Vagina (tissue), 2 donors: ENCODE measurements around the gene TSPEAR. TPM values are rescaled to one million over a fixed set of nuclear protein-coding genes. Genes with fewer than 3 reads are reported as not detected.
A peak's percentile ranks its signal among the peaks of the same experiment; 100 is the strongest.

ENCODE experiments used
- DNase-seq, 2 donors: peaks; one replicate each; pipeline ENCODE4 v3.0.0-alpha.2; 2017; ENCODE audit errors: extremely low spot score in 2 of 2
- H3K27ac ChIP-seq: fragments of 200-600 bp; sonication (generic); one replicate; pipeline ENCODE4 v1.5.1; 2019
- H3K27me3 ChIP-seq: fragments of 200-600 bp; sonication (generic); one replicate; pipeline ENCODE4 v1.5.1; 2019
- H3K36me3 ChIP-seq, 2 donors: fragments of 200-600 bp; sonication (generic); one replicate each; pipeline ENCODE4 v1.5.1; 2017 to 2019
- H3K4me1 ChIP-seq: fragments of 200-600 bp; sonication (generic); one replicate; pipeline ENCODE4 v1.5.1; 2019
- H3K4me3 ChIP-seq, 2 donors: fragments of 200-600 bp; sonication (generic); 1 replicate in 1 of 2; 2 replicates in 1 of 2; pipeline ENCODE4 v1.5.1; 2016 to 2019
- H3K9me3 ChIP-seq: fragments of 200-600 bp; sonication (generic); one replicate; pipeline ENCODE4 v1.5.1; 2019
- CTCF ChIP-seq, 3 experiments: fragments of 450-650 bp in 2 of 3; fragments of 200-600 bp in 1 of 3; sonication (generic) in 1 of 3; IDR thresholded peaks; one replicate each; pipeline ENCODE4 v1.5.1; 2017 to 2019; ENCODE audit warnings: antibody characterized with exemption in 3 of 3, mild to moderate bottlenecking in 2 of 3, moderate library complexity in 2 of 3
- POLR2A ChIP-seq, 2 donors: fragments of 450-650 bp; IDR thresholded peaks; one replicate each; pipeline ENCODE4 v1.6.1; 2017; ENCODE audit warnings: antibody characterized with exemption in 2 of 2, mild to moderate bottlenecking in 2 of 2, moderate library complexity in 2 of 2
- POLR2AphosphoS5 ChIP-seq, 2 donors: sonication (generic); formaldehyde crosslinking; IDR thresholded peaks; one replicate each; pipeline ENCODE4 v1.9.0; 2017; ENCODE audit warnings: antibody characterized with exemption in 2 of 2, mild to moderate bottlenecking in 2 of 2, low read depth in 1 of 2; ENCODE audit not compliant: insufficient read depth in 1 of 2
- intact Hi-C: fragments of 100-400 bp; cut with DNase I; formaldehyde crosslinking; loops from one replicate; pipeline ENCODE4 v1.15.1; 2023
- total RNA-seq: library from RNA; depleted of rRNA; stranded (reverse); fragments of >200 nt; gene quantifications from one replicate; pipeline ENCODE4 v1.2.3, GENCODE V29; 2016

Gene TSPEAR
- total RNA-seq, 1 donor from 2014 or later, result not detected

- no peak overlapping the region for H3K4me3 ChIP-seq
- peak in 1 of 2 donors; percentile 34 for DNase-seq
- H3K9me3 ChIP-seq, result no peaks in the 10 kb centered on the region
- H3K4me1 ChIP-seq, result peaks cover 23% of the 10 kb centered on the region
- intact Hi-C loops, result no loop called here
- peaks cover 14% of the 10 kb centered on the region for H3K27me3 ChIP-seq
- H3K36me3 ChIP-seq, result no peaks in the 10 kb centered on the region
- TF ChIP-seq POLR2AphosphoS5 (IDR thresholded peaks at IDR 0.05; ENCODE audit: insufficient read depth in 1 of 2, low read depth in 1 of 2) (no peak), CTCF (IDR thresholded peaks at IDR 0.05) (no peak), POLR2A (IDR thresholded peaks at IDR 0.05) (no peak)
- H3K27ac ChIP-seq, result no peak overlapping the region
Observed at GRCh38 chr21:44706026-44706705, 5.2 kb downstream of the TSPEAR start.

DNA sequence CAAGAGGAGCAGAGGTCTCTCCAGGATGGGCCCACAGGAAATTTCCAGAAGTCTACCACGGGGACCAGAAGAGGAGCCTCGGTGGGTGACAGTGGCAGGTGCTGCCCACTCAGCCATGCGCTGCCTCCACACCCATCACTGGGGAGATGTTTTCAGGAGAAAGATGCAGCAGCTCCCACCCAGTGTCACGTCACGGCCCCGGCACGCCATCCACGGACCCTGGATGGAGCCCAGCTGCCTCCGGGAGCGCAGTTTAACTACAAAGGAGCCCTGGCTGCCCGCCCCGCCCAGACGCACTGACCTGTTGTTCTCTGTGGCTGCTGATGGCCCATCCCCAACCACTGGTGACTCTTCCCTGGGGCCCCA is 6.8 kb downstream of the TSPEAR start:
- DNase-seq, result peak in 1 of 2 donors; percentile 70
- peaks cover 8% of the 10 kb centered on the region for H3K4me1 ChIP-seq
- no peak overlapping the region for H3K4me3 ChIP-seq
- no peaks in the 10 kb centered on the region for H3K36me3 ChIP-seq
- H3K9me3 ChIP-seq, result no peaks in the 10 kb centered on the region
- intact Hi-C loops, result no loop called here
- no peak overlapping the region for H3K27ac ChIP-seq
- peaks cover 17% of the 10 kb centered on the region for H3K27me3 ChIP-seq
- TF ChIP-seq CTCF (IDR thresholded peaks at IDR 0.05) (no peak), POLR2A (IDR thresholded peaks at IDR 0.05) (no peak), POLR2AphosphoS5 (IDR thresholded peaks at IDR 0.05; ENCODE audit: insufficient read depth in 1 of 2, low read depth in 1 of 2) (no peak)

GRCh38 chr21:44703731-44704635 is 7.4 kb downstream of the TSPEAR start:
- H3K27me3 ChIP-seq, result peaks cover 12% of the 10 kb centered on the region

DNA sequence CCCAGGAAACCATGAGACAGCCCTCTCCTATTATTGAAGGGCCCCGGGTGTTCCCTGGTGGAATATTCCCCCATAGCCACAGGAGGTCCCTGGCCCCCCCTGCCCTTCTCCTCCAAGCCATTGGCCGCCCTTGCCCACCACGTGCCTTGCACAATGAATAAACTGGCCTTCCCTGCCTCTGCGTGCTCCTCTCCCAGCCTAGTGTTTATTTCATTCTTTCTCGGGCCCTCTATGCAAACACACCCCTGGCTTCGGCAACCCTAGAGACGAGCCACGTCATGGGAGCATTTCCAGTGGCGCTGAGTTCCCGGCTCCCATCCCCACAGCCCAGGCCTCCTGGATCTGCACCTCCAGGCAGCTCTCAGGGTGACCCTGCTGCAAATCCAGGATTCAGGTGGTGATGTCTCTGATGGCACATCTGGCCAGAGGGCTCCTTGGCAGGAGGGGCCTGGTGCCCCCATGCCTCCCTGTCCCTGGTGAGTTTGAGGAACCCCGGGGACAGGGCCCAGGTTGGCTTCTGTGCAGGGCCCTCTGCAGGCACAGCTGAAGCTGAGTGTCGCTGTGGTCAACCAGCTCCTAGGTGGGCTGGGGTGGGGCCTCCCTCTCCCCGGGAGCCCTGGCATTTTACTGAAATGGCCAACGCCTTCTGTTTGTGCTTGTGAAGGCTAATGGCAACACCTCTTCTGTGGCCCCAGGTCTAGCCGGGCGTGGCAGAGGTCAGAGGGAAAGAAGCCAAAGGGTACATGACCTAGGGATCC is 8.2 kb downstream of the TSPEAR start:
- DNase-seq, result peak; percentile 65 to 79
- no peaks in the 10 kb centered on the region for H3K9me3 ChIP-seq
- no peak overlapping the region for H3K4me3 ChIP-seq
- H3K27ac ChIP-seq, result no peak overlapping the region
- no peaks in the 10 kb centered on the region for H3K36me3 ChIP-seq
- intact Hi-C loops, result no loop called here
- no peak for TF ChIP-seq POLR2AphosphoS5 (IDR thresholded peaks at IDR 0.05; ENCODE audit: insufficient read depth in 1 of 2, low read depth in 1 of 2)
- TF ChIP-seq POLR2A (IDR thresholded peaks at IDR 0.05), result no peak
- TF ChIP-seq CTCF (IDR thresholded peaks at IDR 0.05), result no peak
- no peaks in the 10 kb centered on the region for H3K4me1 ChIP-seq
- peaks cover 12% of the 10 kb centered on the region for H3K27me3 ChIP-seq

More at GRCh38 chr21:44703731-44704635, 7.4 kb downstream of the TSPEAR start:
- peak; percentile 47 to 91 for DNase-seq
- TF ChIP-seq POLR2A (IDR thresholded peaks at IDR 0.05) (no peak), CTCF (IDR thresholded peaks at IDR 0.05) (no peak), POLR2AphosphoS5 (IDR thresholded peaks at IDR 0.05; ENCODE audit: insufficient read depth in 1 of 2, low read depth in 1 of 2) (no peak)
- no peaks in the 10 kb centered on the region for H3K36me3 ChIP-seq
- peaks cover 1% of the 10 kb centered on the region for H3K4me1 ChIP-seq
- H3K27ac ChIP-seq, result no peak overlapping the region
- no peaks in the 10 kb centered on the region for H3K9me3 ChIP-seq
- no peak overlapping the region for H3K4me3 ChIP-seq
- intact Hi-C loops, result no loop called here
